LoVo (cell line): ENCODE data around the gene MRFAP1L1.
A peak's percentile ranks its signal among the peaks of the same experiment; 100 is the strongest.
"Not testable (repeated sequence)": the region's sequence is repeated elsewhere in the genome, so short reads cannot be mapped to it uniquely, and the experiment has no call there.

Experiments used
- DNase-seq: peaks from one replicate; pipeline ENCODE4 v3.0.0-alpha.2; 2016; ENCODE audit warnings: low spot score

The MRFAP1L1 gene

DNA sequence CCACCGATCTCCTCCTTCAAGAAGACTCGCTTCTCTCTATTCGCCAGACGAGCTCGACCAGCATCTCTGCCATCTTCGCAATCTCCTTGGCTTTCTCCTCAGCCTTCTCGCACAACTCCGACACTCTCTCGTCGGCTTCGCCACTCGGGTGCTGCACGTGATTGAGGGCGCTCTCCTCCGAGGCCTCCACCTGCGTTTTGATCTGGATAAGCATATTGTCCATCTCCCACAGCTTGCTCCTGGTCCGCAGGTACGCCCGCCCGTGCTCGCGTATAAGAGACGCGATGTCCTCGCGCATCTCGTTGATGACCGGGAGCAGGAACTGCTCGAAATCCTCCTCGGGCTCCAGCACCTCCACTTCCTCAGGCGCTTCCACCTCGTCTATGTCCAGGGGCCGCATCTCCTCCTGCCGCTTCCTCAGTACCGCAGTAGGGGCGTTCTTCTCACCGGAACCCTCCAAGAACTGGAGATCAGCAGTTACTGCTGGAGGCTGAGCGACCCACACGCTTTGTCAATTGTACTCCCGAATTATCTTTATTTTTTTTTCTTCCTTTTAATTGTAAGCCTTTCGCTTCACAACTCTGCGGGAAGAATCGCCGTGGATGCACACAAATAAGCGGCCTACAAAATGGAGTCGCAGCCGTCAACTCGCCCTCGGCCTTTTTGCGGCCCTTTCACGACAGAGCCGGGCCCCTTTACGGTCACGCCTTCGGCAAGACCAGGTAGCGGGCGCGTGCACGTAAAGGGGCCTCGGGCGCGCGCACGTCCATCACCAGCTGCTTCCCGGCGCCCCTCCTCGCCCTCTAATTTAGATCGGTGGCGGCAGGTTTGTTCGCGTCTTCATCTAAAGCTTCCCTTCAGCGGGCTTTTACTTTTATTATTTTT is at the start of gene MRFAP1L1:
Gene MRFAP1L1 (minus strand): TSS at position 636 of the 885 bp plus-strand sequence. CDS start 236 bp downstream, at position 400.
- DNase-seq = peak; percentile 97

DNA sequence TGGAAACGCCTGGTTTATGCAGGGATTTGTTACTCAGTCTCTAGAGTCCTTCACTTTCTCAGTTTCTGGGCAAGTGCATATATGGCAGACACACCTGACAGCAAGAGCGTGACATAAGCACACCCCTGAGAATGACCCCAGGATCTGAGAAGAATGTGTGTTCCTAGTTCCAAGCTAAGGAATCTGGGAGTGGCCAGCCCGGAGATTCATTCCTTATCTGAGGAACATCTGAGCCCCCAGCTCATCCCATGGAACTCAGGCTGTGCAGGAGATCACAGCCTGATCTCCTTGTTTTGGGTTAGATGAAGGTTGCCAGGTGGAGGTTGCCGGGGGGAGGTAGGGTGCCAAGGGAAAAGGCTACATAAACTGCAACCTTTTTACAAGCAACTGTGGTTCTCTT is 49.1 kb upstream of the MRFAP1L1 start:
- DNase-seq = no peak

DNA sequence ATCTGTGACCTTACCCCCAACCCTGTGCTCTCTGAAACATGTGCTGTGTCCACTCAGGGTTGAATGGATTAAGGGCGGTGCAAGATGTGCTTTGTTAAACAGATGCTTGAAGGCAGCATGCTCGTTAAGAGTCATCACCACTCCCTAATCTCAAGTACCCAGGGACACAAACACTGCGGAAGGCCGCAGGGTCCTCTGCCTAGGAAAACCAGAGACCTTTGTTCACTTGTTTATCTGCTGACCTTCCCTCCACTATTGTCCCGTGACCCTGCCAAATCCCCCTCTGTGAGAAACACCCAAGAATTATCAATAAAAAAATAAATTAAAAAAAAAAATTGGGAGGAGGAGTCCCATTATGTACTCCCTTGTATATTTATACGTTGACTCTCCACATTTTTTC is 46.7 kb upstream of the MRFAP1L1 start:
- DNase-seq = not testable (repeated sequence)

DNA sequence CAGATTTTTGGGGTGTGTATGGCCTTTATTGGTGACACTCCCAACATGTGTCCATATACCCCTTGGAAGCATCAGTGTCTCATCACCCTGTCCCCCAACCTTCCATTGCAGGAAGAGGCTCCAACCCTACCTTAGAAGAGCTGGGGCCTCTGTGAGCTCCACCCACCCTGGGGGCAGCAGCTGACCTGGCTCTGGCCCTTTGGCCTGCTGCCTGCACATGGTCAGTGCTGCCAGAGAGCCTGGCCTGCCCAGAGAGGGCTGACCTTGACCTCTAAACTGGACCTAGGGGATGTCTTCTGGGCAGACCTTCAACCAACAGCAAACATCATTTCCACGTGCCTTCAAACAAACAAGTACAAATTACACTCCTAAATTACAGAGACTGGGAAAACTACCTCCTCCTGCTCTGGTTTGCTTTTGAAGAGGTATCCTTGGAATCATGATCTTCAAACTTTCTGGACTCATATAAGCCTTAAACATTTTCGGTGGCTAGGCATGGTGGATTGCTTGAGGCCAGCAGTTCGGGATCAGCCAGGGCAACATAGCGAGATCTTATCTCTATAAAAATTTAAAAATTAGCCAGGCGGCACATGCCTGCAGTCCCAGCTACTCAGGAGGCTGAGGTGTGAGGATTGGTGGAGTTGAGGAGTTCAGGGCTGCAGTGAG is 45.6 kb upstream of the MRFAP1L1 start:
- DNase-seq = no peak

DNA sequence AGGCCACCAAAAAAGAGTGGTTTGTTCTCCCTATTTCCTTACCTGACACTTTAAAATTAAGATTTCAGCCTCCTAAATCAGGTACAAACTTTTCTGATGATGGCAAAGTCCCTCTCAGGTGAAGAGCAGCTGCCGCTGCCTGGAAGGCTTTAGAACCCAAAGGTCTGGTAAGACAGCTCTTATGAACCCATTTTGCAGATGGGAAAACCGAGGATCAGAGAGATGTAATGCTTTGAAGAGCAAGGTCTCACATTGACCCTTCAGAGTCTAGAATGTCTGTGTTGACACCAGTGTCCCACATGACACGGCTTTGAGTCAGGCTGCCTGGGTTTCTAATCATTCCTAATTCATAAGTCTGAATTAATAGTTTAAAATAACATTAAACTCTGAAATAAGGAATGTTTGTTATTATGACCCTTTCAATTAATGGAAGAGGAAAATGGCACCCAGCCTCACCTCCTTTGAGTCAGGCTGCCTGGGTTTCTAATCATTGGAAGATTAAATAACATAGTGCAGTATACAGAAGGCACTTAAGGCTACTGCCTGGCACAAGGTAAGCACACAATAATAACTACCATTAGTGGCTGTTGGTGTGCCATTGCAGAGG is 44.9 kb upstream of the MRFAP1L1 start:
- no peak for DNase-seq

DNA sequence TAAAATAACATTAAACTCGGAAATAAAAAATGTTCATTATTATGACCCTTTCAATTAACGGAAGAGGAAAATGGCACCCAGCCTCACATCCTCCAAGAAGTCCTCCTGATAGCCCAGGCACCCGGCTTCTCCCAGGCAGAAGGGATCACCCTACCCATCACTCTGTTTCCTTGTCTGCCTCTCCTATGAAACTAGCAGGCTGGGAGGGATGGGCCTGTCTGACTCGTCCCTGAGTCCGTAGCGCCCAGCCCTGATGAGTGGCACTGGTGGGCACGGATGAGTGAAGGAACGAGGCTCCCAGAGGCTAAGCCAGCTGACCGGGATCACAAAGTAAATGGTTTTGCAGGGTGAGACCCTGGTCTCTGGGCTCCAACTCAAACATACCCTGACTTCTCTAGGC is 44.2 kb upstream of the MRFAP1L1 start:
- no peak for DNase-seq

DNA sequence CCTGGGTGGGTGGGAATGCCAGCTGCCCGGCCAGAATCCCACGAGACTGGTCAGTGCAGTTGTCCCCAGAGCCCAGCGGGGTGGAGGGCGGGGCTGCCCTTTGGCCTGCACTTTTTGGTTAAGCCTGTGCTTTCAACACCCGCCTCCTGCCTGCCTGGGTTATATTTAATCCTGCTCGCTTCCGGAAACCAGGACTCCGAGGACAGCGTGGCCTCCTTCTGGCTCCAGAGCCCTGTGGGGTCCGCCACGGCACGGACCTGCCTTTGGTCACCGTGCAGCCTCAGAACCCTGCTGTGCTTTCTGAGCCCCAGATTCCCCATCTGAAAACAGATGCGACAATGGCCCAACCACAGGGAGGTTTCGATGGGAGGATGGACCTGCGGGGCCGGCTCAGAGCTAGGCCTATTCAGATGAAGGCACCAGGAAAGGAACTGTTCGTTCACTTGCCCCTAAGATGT is 43.5 kb upstream of the MRFAP1L1 start:
- no peak for DNase-seq

DNA sequence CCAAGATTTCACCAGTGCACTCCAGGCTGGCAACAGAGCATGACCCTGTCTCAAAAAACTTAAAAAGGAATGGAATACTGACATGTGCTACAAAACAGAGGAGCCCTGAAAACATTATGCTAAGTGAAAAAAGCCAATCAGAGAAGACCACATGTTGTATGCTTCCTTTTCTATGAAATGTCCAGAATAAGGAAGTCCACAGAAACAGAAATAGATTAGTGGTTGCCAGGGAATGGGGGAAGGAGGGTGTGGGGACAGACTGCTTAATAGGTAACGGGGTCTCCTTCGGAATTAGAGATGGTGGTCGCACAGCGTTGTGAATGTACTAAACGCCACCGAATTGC is 42.8 kb upstream of the MRFAP1L1 start:
- DNase-seq = no peak

DNA sequence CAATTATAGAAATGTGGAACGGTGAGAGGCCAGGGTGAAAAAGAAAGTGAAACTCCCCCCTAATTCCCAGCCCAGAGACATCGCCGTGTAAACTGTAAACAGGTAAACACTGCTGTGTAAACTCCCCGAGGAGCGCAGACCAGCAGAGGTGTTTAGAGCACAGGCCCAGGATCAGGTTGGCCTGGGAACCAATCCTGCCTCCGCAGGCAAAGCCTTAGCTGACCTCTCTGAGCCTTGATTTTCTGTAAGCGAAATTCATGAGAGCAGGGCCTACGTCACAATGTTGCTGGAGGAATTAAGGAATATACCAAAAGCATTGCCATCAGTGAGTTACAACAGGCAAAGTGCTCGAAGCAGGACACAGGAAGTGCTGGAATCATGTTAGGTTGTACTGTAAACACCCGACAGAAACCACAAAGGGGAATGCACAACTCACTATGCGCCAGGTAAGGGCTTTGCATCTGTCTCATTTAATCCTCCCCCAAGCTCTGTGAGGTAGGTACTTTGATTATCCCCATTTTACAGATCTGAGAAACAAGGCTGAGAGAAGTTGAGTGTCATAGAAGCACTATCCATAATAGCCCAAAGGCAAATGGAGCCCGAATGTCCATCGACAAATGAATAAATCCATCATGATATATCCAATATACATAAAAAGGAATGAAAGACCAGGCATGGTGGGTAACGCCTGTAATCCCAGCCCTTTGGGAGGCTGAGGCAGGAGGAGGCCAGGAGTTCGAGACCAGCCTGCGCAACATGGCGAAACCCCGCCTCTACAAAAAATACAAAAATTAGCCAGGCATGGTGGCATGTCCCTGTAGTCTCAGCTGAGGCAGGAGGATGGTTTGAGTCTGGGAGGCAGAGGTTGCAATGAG is 42.2 kb upstream of the MRFAP1L1 start:
- no peak for DNase-seq

DNA sequence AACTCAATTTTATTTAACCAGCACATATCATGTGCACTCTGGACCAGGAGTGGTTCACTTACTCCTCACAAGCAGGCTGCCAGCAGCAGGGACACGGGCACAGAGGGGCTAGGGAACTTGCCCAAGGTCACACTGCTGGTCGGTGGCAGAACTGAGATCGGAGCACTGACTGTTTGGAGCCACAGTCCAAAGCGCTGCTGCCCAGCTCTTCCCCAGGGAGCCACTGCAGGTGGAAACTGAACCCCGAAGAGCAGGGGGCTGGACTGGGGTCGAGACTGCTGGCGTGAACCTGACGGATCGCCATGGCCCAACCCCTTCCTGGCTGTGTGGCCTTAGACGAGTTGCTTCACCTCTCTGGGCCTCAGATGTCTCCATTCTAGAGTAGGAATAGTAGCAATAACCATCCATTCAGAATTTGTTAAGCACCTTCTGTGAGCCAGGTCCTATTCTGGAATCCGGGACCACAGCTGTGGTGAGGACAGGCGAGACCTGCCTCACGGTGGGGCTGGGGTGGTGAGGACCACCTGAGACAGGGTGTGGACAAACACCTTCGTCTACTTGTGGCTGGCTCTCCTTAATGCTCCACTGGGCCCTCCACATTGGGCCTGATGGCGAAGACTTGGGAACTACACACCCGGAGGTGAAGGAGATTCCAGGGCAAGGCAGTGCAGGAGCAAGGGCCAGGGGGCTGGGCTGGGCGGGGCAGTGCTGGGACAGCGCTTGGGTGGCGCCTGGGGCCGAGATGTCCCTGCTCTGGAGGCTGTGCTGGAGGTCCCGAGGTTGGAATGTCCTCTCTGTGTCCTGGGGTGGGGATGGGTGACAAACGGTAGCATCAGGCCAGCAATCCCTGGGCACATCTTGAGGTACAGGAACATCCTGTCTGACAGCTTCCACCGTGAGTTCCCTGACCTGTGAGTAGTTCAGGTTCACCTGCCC is 40.9 kb upstream of the MRFAP1L1 start:
- no peak for DNase-seq

DNA sequence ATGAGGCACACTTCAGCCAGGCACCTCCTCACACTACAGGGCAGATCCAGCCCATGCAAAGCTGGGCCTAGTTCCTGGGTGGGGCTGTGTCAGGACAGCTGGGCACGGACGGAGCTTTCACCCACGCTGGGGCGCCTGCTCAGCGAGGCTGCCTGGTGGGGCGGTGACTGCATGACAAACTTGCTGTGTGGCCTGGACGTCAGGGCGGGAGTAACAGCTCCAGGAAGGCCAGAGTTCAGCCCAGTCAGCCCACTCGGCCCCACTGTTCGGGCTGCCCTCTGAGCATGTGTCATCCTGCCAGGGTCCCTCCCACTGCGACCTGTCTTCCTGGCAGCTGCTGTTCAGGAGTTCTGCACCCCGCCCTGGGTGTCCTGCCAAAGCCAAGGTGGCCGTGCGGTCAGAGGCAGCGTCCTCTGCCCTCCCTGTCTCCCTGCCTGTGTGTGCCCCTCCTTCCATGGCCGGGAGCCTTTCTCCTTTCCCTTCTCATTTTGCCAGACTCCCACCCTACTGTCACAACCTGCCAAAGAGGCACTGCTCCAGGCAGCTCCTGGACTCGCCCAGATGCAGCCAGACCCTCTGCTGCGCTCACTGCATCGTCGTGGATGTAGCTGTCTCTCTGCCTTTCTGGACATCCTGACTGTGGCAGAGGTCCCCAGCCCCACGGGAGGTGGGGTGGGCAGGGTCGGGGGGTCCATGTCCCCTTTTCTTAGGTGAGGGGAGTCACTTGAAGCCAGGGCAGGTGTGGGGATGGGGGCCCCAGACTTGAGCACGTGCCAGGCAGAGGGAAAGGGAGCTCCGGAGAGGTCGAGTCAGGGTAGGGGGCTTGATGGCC is 39.9 kb upstream of the MRFAP1L1 start:
- DNase-seq = peak; percentile 90

DNA sequence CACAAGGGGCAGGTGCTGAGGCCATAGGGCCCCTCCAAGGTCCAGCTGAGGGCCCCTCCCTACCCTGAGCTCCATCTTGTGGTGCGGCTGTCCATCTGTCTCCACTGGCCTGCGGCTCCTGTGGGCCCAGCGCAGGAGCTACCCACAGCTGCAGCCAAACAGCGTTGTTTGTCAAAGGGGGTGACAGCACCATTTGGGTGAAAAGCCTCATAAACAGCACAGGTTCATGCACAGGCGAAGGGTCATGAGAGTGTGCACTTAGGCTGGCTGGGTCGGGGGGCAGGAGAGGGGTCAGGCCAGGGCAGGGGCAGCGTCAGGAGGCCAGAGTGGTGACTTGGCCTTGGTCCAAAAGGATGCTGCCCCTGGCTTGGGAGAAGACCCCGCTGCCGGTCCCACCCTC is 38.6 kb upstream of the MRFAP1L1 start:
- DNase-seq = no peak

DNA sequence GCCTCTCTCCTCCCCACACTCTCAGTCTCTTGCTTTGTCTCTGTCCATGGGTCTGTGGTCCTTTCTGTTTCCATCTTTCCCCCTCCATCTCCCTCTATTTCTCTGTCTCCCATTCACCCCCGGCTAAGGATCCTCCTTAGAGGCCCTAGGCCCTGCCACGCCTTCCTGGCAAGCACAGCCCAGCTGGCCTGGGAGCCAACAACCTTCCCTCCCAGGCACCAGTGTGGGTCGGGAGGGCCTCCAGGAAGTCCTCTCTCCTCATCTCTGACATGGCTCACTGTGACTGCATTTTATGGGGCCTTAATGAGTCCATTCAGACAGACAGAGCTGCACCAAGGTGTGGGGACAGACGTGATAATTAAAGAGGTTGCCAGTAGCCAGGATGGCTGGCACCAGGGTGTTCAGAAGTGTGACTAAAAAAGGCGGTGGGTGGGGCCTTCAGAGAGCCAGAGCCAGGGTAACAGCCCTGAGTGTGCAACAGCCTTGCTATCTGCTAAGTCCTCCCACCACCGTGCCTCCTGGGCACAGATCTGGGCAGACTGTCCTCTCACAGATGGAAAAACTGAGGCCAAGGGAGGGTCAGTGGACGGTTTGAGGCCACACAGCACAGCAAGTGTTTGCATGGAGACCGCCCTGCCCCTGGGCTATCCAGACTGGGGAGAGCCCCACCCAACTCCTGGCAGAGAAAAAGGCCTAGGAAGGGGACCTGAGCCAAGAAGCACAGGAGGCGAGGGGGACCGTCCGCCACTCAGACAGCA is 37.8 kb upstream of the MRFAP1L1 start:
- DNase-seq = peak; percentile 66

DNA sequence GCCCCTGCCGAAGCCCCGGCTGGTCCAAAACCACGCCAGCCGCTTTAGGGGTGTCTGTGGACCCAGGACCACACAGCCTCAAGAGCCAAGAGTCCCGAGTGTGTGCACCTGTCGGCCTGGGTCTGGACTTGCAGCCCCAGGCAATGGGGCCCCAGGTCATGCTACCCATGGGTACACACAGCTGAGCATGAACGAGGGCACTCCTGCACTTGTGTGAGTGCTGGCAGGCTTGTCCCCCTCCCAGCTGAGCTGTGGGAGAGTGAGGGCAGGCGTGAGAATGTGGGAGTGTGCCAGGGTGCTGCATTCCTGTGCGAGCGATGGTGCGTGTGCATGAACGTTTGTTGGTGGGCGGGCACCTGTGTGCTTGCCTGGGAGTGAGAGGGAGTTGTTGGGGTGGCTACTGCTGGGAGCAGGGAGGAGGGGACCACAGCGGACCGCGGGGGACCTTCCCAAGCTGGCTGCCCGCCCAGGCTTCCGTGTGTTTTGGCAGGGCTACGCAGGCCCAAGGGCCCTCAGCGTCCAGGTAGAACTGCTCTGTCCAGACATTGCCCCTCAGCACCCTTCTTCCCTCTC is 37.1 kb upstream of the MRFAP1L1 start:
- peak; percentile 48 for DNase-seq

DNA sequence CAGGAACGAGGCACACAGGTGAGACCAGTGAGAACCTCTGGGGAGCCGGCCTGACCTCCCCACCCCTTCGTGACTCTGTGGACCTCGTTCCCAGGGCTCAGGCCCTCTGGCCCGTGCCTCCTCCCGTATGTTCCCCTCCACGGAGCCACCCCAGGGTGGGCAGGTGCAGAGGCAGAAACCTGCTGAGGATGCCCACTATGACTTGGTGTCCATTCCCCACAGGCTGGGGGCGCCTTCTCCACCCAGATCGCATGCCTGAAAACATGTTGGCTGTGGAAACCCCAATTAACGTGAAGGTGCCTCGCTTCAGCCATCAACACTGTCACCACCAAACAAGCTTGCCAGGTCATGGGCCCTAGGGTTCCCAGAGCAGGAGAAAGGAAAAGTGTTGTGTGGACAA is 33.3 kb upstream of the MRFAP1L1 start:
- no peak for DNase-seq

DNA sequence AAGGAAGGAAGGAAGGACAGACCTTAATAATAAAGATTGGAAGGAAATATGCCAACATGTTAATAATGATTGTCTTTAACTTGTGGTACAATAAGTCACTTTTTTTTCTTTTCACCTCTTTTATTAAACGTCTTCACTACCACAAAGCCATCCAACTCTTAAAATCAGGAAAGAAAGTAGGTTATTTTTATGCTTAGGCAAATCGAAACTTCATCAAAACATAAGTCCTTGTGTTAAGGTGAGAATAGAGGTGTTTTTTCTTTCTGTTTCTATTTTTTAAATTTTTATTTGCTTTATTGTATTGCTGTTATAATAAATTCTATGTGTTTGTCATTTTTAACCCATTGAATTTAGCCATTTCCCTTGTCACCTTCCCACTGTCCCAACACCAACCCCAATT is 32.8 kb upstream of the MRFAP1L1 start:
- no peak for DNase-seq

DNA sequence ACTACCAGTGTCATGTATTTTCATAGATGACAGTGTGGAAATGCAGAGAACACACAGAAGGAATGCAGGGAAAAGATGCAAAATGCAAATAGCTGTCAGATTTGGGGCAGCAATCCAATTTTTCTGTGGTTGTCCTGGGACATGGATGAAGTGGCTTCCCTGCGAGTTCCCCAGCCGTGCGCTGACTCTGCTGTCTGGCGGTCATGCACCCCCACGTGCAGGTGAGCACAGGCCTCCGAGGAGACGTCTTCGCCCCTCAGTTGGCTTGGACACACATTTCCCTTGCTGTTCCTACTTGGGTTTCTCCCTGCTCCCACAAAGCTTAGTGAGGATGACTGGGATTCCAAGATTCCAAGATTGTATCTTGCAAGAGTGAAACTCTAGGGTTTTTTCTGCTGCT is 30.7 kb upstream of the MRFAP1L1 start:
- DNase-seq = no peak

DNA sequence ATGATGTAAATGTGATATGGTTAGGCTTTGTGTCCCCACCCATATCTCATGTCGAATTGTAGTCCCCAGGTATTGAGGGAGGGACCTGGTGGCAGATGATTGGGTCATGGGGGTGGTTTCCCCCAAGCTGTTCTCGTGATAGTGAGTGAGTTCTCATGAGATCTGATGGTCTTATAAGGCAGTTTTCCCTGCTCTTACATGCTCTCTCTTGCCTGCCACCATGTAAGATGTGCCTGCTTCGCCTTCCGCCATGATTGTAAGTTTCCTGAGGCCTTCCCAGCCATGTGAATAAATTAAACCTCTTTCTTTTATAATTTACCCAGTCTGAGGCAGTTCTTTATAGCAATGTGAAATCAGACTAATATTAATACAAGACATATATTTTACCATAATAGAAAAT is 30.3 kb upstream of the MRFAP1L1 start:
- DNase-seq = no peak
